Measurements from ENCODE around the gene RNF32.

GRCh38 chr7:156656598-156656997 is 16.0 kb downstream of the RNF32 start:
- no peak for TF ChIP-seq CTCF (IDR thresholded peaks at IDR 0.05)
- no peak for TF ChIP-seq POLR2AphosphoS5 (IDR thresholded peaks at IDR 0.05; ENCODE audit: low read depth, low read length)
- TF ChIP-seq REST (IDR thresholded peaks at IDR 0.05; ENCODE audit: insufficient read depth in 1 of 2, low read depth in 2 of 2, low read length in 1 of 2), result no peak
